NCI-H1436 (cell line): ENCODE measurements around the gene SSUH2.

Experiments used
- DNase-seq: peaks from one replicate; lab custom pipeline; 2025; lab: John Stamatoyannopoulos, UW

SSUH2 gene

GRCh38 chr3:8640223-8640622 is 4.4 kb downstream of the SSUH2 start:
- no peak for DNase-seq

GRCh38 chr3:8639659-8640000 is 5.0 kb downstream of the SSUH2 start:
- no peak for DNase-seq

GRCh38 chr3:8638994-8639658 is 5.5 kb downstream of the SSUH2 start:
- DNase-seq, result no peak

- DNase-seq, result no peak
These were observed 7.2 kb downstream of the SSUH2 start for GRCh38 chr3:8637348-8637747.

- no peak for DNase-seq
These were observed 9.0 kb downstream of the SSUH2 start for GRCh38 chr3:8635631-8636030.

GRCh38 chr3:8635125-8635524 is 9.5 kb downstream of the SSUH2 start:
- no peak for DNase-seq

GRCh38 chr3:8632402-8633237 is 12.0 kb downstream of the SSUH2 start:
- DNase-seq, result no peak

- DNase-seq, result no peak
These were observed 12.9 kb downstream of the SSUH2 start for GRCh38 chr3:8631661-8632060.

GRCh38 chr3:8629151-8630021 is 15.2 kb downstream of the SSUH2 start:
- no peak for DNase-seq

- no peak for DNase-seq
These were observed 16.6 kb downstream of the SSUH2 start for GRCh38 chr3:8627949-8628348.

GRCh38 chr3:8627201-8627940 is 17.2 kb downstream of the SSUH2 start:
- no peak for DNase-seq

GRCh38 chr3:8625991-8626390 is 18.6 kb downstream of the SSUH2 start:
- no peak for DNase-seq

- DNase-seq, result no peak
These were observed 20.0 kb downstream of the SSUH2 start for GRCh38 chr3:8624612-8625011.

- DNase-seq, result no peak
These were observed 20.9 kb downstream of the SSUH2 start for GRCh38 chr3:8623741-8624140.

- peak; percentile 35 for DNase-seq
These were observed 21.5 kb downstream of the SSUH2 start for GRCh38 chr3:8622873-8623691.

GRCh38 chr3:8621872-8622271 is 22.7 kb downstream of the SSUH2 start:
- no peak for DNase-seq

GRCh38 chr3:8621141-8621540 is 23.5 kb downstream of the SSUH2 start:
- no peak for DNase-seq

- no peak for DNase-seq
These were observed 25.1 kb downstream of the SSUH2 start for GRCh38 chr3:8619548-8619947.

GRCh38 chr3:8618950-8619349 is 25.6 kb downstream of the SSUH2 start:
- DNase-seq, result no peak

- DNase-seq, result no peak
These were observed 26.7 kb downstream of the SSUH2 start for GRCh38 chr3:8617921-8618320.

GRCh38 chr3:8610951-8611350 is 33.6 kb downstream of the SSUH2 start:
- DNase-seq, result no peak
